NCI-H460 (cell line): ENCODE results near the gene MGAT5B. TPM values are rescaled to one million over a fixed set of nuclear protein-coding genes. Genes with fewer than 3 reads are reported as not detected.

Experiments
- DNase-seq: peaks from one replicate; pipeline ENCODE4 v3.0.0-alpha.2; 2016; ENCODE audit warnings: low read depth; ENCODE audit errors: extremely low read depth
- total RNA-seq: library from RNA; depleted of rRNA; stranded (reverse); fragments of >200 nt; shearing (Covaris generic); gene quantifications from 2 replicates; pipeline ENCODE4 v1.2.3, GENCODE V29; 2014

MGAT5B gene
- total RNA-seq, 1 experiment from 2014 or later, result 1.2 TPM

DNA sequence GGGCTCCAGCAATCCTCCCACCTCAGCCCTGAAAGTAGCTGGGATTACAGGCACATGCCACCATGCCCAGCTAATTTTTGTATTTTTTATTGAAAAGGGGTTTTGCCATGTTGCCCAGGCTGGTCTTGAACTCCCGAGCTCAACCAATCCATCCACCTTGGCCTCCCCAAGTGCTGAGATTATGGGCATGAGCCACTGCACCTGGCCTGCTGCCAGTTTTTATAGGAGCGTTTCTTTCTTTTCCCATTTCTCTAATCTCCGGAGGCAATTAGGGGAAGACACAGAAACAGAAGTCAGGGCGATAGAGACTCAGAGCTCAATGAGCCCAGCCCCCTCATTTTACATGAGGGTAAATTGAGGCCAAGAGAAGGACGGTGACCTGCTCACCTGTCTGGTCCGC, 10.4 kb downstream of the MGAT5B start:
- no peak for DNase-seq

DNA sequence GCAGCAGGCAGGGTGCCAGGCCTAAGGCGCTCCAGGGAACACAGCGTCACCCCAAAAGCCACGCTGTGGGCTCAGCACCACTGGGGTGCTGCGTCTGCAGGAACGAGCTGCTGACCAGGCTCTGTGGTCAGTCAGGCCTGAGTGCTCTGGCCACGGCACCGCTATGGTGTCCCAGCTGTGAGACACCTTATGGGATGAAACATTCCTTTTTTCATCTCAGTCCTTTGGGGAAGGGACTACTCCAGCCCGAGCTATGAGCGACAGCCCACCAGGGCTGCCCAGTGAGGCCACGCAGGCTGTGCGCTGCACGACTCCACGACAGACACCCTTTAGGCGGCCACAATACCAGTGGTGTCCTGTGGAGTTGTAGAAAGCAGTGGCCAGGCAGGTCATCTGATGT, 11.1 kb downstream of the MGAT5B start:
- DNase-seq, result no peak

DNA sequence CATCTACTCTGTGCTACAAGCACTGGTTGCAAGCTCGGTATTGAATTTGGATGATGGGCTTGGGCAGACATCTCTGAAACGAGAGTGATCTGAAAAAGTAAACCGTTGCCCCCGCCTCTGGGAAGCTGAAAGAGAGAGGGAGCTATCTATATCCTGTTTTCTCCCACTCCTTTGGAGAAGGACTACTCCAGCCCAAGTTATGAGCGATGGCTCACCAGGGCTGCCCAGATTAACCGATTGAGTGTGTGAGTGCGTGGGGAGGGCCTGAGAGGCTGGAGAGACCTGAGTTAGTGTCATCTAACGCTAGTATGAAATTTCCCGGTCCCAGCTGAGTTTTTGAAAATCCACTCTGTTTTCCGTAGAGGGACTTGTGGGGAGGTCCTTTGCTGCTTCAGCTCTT, 11.5 kb downstream of the MGAT5B start:
- DNase-seq, result no peak

DNA sequence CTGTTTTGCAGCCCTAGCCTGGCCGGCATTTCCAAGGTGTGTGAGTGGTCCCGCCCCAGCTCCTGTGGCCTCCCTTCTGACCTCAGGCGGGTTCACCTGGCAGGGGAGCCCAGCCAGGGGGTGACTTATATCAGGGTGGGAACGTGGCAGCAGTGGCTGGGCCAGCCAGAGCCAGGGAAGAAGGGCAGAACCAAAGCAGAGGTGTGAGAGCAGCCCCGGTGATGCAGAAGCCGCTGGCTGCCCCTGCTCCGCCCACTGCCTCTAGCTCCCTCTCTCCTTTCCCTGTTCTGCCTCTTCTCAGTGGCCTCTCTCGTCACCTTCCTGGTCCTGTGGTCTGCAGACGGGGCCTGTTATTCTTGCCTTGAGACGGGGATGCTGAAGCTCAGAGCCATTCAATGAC, 12.1 kb downstream of the MGAT5B start:
- DNase-seq, result no peak

DNA sequence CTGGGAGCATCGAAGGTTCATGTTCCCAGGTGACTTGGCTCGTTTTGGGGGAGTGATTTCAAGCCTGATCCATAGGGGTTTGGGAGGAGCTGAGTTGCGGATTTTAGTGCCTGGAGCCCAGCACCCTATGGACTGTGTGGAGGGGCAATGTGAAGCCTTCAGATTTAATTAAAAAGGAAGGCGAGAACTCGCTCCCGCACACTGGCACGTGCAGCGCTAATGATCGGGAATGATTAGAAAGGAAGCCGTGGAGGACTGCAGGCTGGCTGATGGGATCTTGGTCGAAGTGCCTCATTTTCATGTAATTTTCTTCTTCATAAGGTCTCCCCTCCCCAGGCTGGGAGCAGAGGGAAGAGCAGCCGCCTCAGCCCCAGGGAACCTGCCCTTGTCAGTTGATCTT, 12.8 kb downstream of the MGAT5B start:
- DNase-seq, result no peak

DNA sequence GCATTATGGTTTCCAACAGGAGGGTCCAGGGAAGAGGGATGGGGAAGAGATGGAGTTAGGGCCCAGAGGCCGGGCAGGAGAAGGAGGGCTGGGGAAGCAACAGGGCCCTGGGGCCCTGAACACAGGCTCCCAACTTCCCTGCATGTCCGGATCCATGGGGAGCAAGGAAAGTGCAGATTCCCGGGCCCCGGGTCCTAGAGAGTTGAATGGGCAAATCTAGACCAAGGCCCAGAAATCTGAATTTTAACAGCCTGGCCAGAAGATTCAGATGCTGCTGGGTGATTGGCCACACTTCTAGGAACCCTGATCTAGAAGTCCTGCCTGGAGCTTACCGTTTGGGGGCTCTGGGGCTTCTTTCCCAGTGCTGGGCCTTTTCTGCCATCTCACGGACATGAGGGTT, 13.2 kb downstream of the MGAT5B start:
- no peak for DNase-seq

DNA sequence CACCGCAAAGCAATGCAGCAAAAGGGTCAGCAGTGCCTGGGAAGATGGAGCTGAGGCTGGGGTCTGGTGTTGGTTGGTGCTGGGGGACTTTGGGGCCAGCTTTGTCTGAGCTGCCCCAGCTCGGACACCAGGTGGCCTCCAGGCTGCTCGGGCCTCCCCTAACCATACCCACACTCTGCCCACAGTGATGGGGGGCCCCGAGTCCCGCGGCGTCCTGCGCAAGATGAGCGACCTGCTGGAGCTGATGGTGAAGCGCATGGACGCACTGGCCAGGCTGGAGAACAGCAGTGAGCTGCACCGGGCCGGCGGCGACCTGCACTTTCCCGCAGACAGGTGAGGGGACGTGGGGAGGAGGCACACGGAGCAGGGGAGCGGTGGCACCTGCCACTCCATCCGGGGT, 13.8 kb downstream of the MGAT5B start:
- DNase-seq, result no peak

DNA sequence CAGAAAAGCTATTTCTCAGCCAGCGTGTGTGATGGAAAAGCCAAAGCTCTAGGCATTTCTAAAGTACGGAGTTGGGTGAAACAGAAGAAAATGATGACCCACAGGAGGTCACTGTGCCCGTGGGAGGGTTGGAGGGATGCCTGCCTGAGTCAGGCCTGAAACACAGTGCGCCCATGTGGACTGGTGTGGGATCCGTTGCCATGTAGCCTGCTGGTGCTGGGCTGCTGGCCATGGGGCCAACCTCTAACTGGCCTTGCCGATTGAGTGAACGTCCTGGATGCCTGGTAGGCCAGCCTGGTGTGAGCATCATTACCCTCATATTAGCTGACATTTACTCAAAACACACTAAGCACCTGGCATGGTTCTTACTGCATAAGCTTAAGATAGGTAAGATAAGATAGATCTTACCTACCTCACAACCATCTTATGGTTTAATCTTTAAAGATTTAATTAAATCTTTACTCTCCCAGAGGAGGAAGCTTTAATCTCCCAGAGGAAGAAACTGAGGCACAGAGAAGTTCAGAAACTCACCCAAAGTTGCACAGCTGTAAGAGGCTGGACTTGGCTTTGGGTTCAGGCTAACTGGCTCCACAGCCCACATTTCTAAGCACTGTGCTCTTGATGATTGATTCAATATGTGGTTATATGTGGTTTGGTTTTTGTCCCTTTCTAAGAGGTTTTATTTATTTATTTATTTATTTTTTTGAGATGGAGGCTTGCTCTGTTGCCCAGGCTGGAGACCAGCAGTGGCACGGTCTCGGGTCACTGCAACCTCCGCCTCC, 15.7 kb downstream of the MGAT5B start:
- DNase-seq, result no peak

DNA sequence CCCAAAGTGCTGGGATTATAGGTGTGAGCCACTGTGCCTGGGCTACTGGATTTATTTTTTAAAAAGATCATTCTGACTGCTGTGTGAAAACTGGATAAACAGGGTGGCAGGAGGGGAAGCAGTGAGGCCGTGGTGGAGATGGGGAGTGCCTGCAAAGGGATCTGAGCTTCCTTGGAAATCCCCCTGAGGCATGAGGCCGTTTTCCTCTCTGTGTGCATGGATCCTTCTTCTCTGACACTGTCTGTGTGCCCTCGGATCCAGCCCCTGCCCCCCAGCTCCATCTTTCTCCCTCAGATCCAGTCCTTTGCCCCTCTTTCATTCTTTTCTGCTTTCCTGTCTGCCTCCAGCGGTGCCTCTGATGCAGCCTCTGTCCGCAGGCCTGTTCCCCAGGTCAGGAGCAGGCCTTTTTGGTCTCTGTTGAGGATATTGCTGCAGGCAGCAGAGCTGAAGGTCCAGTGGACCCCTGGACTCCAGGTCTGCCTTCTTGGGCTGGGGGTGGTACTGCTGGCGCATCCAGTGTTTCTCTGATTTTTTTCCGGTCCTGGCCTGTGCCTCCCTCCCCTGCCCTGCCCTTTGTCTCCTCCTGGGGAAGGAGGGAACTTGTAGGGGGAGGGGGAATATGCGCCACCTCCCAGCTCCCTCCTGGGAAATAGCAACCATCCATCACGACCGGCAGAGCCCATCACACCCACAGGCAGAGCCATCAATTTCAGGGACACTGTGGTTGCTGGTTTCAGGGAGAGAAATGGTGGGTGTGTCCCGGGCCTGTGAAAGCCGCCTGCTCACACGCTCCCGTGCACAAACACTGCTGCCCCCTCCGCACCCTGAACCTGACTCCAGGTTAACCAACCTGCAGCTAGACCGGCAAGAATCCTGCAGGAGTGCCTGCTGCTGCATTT, 17.0 kb downstream of the MGAT5B start:
- DNase-seq, result no peak

DNA sequence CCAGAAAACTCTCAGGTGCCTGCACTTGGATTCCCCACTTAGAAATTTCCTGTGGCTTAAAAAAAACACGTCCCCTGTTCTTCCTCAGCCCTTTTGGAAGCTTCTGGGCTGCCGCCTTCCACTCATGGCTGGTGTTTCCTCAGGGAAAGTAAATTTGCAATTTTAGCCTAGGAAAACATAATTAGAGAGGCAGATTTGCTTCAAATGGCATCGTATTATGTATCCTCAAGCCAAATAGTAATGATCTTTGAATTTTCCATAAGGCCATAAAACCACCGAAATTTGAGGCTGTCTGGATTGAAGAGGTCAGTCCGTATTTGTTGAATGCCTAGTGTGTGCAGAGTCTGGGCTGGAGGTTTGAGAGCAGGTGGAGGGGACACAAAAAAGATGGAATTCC, 17.7 kb downstream of the MGAT5B start:
- no peak for DNase-seq

DNA sequence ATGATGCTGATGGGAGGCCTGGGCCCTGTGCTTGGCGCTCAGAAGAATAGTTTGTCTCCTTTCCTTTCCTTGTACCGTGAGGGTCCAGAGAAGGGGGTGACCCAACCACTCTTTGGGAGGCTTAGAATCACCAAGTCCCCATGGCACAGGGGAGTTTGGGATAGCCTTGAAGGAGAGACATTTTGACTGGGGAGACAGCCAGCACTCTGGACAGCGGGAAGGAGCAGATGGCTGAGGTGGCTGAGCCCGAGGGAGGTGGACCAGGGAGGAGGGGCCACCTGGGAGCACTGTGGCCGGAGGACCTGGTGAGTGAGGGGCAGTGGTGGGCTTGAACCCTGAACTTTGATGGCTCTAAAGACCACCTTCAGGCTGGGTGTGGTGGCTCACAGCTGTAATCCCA, 18.2 kb downstream of the MGAT5B start:
- no peak for DNase-seq

DNA sequence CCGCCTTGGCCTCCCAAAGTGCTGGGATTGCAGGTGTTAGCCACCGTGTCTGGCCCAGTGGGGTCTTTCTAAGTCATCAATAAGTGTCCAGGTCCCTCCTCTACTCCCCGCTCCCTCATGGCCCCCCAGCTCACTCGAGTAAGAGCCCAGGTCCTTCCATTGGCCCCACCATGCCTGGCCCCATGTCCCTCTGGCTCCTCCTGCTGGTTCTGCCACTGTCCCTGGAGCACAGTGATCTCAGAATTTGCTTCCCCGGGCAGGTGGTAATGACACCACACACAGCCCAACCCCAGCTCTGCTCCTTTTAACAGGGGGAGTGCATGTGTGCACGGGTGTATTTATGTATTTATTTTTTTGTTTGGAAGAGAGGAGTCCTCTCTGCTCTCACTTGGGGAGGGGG, 19.6 kb downstream of the MGAT5B start:
- no peak for DNase-seq

DNA sequence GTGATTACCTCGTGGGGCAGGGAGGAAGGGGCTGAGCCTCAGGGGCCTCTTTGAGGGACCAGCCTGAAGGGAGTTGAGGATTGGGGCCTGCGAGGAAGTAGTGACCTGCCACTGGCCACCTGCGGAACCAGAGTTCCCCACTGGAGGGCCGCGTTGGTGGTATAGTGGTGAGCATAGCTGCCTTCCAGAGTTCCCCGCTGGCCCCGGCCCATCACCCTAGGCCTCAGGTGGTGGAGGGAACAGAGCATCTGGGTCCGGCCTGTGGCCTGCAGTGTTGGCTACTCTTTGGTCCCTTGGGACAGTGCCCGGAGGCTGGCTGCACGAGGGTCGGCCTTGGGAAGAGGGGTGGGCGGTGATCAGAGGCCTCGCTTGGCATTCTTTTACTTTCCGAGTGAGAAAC, 20.5 kb downstream of the MGAT5B start:
- no peak for DNase-seq

DNA sequence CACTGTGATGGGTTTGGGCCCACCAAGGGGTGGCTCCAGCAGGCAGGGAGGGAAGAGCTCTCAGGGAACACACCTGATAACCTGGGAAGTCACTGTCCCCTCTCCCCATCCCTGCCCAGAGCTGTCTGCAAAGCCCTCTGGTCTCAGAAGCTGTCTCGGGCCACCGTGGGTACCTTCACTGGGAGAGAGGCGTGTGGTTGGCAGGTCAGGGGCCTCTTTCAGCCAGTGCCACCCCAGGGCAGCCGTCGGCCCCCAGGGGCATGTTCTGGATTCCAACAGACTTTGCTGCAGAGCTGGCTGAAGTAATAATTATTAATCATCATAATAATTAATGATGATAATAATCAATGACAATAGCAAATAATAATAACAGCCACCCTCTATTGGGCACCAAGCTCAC, 21.1 kb downstream of the MGAT5B start:
- no peak for DNase-seq

DNA sequence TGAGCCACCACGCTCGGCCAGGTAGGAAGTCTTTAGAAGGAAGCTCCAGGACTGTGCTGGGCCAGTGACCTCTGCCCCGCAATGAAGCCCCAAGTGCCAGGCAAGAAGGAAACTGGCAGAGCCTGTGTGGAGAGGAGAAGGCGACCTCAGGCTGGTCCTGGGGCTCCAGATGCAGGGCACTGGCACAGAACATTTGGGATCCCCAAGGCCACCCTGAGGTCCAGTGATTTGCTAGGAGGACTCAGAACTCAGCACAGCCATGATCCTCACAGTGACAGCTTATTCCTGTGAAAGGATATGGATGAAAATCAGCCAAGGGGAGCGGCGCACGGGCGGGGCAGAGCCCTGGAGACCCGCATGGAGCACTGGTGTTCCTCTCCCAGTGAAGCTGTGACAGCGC, 24.1 kb downstream of the MGAT5B start:
- no peak for DNase-seq

DNA sequence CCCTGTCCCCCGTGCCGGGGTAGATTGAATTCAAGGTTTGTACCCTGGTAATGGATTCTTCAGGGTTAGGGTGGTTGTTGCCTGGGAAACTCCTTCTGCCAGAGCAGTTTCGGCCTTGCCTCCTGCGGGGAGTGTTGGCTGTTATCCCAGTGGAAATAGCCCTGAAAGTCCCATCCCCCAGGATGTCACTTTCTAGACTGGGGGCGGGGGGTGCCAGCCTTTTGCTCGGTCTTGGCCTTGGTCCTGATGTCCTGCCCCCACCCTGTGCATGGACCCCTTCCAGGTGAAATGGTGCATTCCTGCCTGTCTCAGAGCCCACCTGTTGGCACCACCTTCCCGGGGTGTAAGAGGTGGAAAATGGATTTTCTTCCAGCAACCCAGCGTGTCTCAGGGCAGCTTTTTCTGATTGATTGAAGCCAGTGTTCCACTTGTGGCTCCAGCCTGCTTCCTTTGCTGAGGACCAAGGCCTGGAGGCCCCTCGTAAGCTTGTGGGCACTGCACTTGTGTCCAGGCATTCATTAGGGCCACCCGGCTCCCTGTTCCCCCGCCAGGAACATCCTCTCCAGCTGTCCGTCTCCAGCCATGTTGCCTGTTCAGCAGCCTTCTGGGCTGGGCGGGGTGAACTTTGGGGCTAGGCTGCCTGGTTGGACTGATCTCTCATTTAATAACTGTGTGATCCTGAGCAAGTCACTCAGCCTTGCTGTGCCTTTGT, 25.6 kb downstream of the MGAT5B start:
- DNase-seq, result no peak

DNA sequence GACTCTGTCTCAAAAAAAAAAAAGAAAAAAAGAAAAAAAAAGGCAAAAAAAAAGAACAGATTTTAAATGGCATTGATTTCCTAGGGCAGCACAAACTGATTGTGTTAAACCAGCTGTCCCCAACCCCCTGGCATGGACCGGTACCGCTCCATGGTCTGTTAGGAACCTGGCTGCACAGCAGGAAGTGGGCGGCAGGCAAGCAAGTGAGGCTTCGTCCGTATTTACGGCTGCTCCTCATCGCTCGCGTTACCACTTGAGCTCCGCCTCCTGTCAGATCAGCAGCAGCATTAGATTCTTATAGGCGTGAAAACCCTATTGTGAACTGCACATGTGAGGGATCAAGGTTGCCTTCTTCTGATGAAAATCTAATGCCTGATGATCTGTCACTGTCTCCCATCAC, 26.6 kb downstream of the MGAT5B start:
- no peak for DNase-seq

DNA sequence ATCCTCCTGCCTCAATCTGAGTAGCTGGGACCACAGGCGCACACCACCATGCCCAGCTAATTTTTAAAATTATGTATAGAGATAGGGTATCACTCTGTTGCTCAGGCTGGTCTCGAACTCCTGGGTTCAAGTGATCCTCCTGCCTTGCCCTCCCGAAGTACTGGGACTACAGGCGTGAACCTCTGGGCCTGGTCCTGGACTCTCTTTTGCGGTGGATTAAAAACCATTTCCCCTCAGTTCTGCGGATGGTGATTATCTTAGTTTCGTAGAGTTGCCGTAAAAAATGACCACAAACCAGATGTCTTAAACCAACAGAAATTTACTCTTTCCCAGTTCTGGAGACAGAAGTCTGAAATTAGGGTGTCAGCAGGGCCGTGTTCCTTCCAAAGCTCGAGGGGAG, 28.8 kb downstream of the MGAT5B start:
- no peak for DNase-seq

DNA sequence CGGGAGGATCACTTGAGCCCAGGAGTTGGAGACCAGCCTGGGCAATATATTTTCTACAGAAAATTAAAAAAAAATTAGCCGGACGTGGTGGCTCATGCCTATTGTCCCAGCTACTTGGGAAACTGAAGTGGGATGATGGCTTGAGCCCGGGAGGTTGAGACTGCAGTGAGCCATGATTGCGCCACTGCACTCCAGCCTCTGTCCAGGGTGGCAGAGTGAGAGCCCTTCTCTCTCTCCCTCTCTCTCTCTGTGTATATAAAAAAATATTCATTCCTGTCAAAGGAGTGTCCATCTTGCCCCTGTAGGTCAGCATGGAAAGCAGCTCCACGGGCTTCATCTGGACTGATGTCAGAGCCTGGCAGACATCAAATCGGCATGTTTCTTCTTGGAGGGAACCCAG, 31.2 kb downstream of the MGAT5B start:
- no peak for DNase-seq

DNA sequence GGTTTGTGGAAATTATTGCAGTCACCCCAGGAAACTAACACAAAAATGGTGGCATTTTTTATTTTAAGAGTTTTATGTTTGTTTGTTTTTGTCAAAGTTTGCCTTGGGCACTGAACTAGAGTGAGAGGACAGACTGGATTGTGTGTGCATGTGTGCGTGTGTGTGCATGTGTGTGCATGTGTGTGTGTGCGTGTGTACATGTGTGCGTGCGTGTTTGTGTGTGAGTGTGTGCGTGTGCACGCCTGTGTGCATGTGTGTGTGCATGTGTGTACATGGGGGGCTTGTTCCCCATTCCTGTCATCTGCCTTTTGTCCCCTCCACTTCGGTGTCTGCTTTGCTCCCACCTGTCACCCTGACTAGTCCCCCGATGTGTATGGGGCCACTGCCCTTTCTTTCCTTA, 32.5 kb downstream of the MGAT5B start:
- no peak for DNase-seq

DNA sequence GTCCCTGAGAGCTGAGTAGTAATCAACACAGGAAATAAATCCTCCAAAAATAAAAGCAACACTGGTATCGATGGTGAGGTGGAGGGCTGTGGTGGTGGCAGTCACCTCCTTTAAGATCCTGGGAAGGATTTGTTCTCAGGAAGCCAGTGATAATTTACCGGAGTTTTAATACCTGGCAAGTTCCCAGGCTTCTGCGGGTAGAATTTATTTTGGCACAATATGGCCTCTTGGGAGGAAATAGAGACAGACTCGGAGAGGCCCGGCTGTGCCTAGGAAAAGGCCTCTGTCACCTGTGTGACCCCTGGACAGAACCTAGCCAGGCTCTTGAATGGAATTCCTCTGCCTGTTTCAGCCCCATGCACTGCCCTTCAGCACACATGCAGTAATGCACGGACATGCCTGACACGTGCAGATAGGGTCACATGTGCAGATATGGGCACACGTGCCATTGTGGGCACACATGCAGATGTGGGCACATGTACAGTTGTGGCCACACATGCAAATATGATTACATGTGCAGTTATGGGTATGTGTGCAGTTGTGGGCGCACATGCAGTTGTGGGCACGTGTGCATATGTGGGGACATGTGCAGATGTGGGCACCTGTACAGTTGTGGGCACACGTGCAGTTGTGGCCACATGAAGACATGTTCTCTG, 33.5 kb downstream of the MGAT5B start:
- DNase-seq, result no peak
